ENCODE results near the gene NMNAT2. TPM values are rescaled to one million over a fixed set of nuclear protein-coding genes. Genes with fewer than 3 reads are reported as not detected.

The NMNAT2 gene
- total and polyA plus RNA-seq, 2 experiments from 2014 or later: 3.6 to 10.0 TPM

DNA sequence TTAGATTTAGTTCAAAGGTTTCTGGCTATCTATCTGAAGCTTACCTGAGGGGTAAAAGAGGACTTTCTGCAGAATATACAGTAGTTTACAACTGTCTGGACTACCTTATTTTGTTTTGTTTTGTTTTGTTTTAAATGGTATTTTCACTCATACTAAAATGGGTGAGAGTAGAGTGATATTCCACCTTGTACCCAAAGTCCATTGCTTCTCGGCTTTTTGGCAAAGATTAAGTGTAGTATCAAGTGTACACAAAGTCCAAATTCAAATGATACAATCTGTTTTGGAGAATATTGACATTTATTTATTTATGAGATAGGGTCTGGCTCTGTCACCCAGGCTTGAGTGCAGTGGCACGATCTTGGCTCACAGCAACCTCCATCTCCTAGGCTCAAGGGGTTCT lies 42.4 kb upstream of the NMNAT2 start:
- Mint-ChIP-seq H3K27ac (peak overlapping the region; percentile 48; the same call in 1 of the 2 replicates), H3K9me3 (peaks cover 3% of the 10 kb centered on the region; the same call in 2 of the 3 replicates), H3K4me3 (no peak overlapping the region), H3K36me3 (ENCODE audit: low read depth) (peaks cover 4% of the 10 kb centered on the region; the same call in 1 of the 3 replicates), H3K4me1 (peaks cover 30% of the 10 kb centered on the region), H3K27me3 (ENCODE audit: insufficient read depth, low read depth, poor library complexity) (peaks cover 13% of the 10 kb centered on the region)
- ATAC-seq (no peak), DNase-seq (ENCODE audit: low spot score) (no peak)
- H3K79me2 ChIP-seq (replicated peaks; ENCODE audit: insufficient read depth): no peaks in the 10 kb centered on the region
- H3K27me3 ChIP-seq (ENCODE audit: insufficient read depth): no peaks in the 10 kb centered on the region
- 0 out of 2 replicates have a peak, but pooled peaks cover 4% of the 10 kb centered on the region for H3K9me2 ChIP-seq (ENCODE audit: insufficient read depth)
- peak overlapping the region; percentile 6 for H3K4me2 ChIP-seq
- H3K4me3 ChIP-seq: no peak overlapping the region
- H3K27ac ChIP-seq (ENCODE audit: low read depth): peak overlapping the region; percentile 89
- no peaks in the 10 kb centered on the region for H3K36me3 ChIP-seq (ENCODE audit: insufficient read depth)
- TF ChIP-seq ZNF114 (CRISPR knock-in tag; IDR thresholded peaks at IDR 0.05): no peak
- no peak for TF ChIP-seq NANOG (IDR thresholded peaks at IDR 0.05; ENCODE audit: borderline replicate concordance)
- TF ChIP-seq, protein P1, sequence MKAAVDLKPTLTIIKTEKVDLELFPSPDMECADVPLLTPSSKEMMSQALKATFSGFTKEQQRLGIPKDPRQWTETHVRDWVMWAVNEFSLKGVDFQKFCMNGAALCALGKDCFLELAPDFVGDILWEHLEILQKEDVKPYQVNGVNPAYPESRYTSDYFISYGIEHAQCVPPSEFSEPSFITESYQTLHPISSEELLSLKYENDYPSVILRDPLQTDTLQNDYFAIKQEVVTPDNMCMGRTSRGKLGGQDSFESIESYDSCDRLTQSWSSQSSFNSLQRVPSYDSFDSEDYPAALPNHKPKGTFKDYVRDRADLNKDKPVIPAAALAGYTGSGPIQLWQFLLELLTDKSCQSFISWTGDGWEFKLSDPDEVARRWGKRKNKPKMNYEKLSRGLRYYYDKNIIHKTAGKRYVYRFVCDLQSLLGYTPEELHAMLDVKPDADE (IDR thresholded peaks at IDR 0.05): no peak
- TF ChIP-seq STAT1 (IDR thresholded peaks at IDR 0.05; ENCODE audit: unreplicated experiment): no peak
- no peak for TF ChIP-seq ZNF331 (CRISPR knock-in tag; IDR thresholded peaks at IDR 0.05; ENCODE audit: low read depth)
- TF ChIP-seq POLR2AphosphoS5 (IDR thresholded peaks at IDR 0.05; ENCODE audit: low read depth): no peak
- no peak for TF ChIP-seq EZH2phosphoT487 (IDR thresholded peaks at IDR 0.05; ENCODE audit: unreplicated experiment)
- TF ChIP-seq, protein P2, sequence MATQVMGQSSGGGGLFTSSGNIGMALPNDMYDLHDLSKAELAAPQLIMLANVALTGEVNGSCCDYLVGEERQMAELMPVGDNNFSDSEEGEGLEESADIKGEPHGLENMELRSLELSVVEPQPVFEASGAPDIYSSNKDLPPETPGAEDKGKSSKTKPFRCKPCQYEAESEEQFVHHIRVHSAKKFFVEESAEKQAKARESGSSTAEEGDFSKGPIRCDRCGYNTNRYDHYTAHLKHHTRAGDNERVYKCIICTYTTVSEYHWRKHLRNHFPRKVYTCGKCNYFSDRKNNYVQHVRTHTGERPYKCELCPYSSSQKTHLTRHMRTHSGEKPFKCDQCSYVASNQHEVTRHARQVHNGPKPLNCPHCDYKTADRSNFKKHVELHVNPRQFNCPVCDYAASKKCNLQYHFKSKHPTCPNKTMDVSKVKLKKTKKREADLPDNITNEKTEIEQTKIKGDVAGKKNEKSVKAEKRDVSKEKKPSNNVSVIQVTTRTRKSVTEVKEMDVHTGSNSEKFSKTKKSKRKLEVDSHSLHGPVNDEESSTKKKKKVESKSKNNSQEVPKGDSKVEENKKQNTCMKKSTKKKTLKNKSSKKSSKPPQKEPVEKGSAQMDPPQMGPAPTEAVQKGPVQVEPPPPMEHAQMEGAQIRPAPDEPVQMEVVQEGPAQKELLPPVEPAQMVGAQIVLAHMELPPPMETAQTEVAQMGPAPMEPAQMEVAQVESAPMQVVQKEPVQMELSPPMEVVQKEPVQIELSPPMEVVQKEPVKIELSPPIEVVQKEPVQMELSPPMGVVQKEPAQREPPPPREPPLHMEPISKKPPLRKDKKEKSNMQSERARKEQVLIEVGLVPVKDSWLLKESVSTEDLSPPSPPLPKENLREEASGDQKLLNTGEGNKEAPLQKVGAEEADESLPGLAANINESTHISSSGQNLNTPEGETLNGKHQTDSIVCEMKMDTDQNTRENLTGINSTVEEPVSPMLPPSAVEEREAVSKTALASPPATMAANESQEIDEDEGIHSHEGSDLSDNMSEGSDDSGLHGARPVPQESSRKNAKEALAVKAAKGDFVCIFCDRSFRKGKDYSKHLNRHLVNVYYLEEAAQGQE (IDR thresholded peaks at IDR 0.05; ENCODE audit: unreplicated experiment): no peak
- no peaks in the 10 kb centered on the region for H3F3A ChIP-seq (replicated peaks; ENCODE audit: low read depth)
- H4K20me1 ChIP-seq (replicated peaks; ENCODE audit: insufficient read depth): no peaks in the 10 kb centered on the region
- H2AFZ ChIP-seq: 0 out of 2 replicates have a peak overlapping the region, but pooled peaks have one; percentile 24
- H3K4me1 ChIP-seq (ENCODE audit: insufficient read depth): peaks cover 24% of the 10 kb centered on the region; the same call in 1 of the 2 replicates

DNA sequence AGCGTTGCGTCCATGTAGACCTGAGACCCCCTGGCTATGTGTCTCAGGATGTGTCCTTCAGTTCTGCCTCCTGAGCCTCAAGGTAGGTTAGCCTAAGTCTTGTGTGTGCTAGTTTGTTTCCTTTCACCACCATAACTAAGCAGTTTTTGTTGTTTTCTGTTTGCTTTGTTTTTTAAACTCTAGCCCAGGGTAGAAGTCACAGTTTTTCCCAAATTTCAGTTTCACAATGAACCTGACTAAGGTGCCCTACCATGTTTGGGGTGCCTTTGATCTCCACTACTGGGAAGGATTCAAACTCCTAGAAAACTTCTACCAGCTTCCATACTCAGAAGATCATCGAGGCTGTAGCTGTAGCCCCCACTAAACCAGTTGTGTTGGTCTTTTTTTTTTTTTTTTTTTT lies 39.3 kb upstream of the NMNAT2 start:
- H3K9me2 ChIP-seq (ENCODE audit: insufficient read depth): no peaks in the 10 kb centered on the region
- H3K27ac Mint-ChIP-seq: no peak overlapping the region
- TF ChIP-seq JUNB (IDR thresholded peaks at IDR 0.05; ENCODE audit: unreplicated experiment) (no peak), EZH2 (IDR thresholded peaks at IDR 0.05; ENCODE audit: low read depth, unreplicated experiment) (no peak), CREB1 (CRISPR knock-in tag; IDR thresholded peaks at IDR 0.05; ENCODE audit: low read depth) (no peak), STAT1 (IDR thresholded peaks at IDR 0.05; ENCODE audit: unreplicated experiment) (no peak), POLR2AphosphoS5 (IDR thresholded peaks at IDR 0.05; ENCODE audit: low read depth) (no peak), EZH2phosphoT487 (IDR thresholded peaks at IDR 0.05; ENCODE audit: unreplicated experiment) (no peak), ZNF114 (CRISPR knock-in tag; IDR thresholded peaks at IDR 0.05) (no peak)
- TF ChIP-seq, protein P1 (IDR thresholded peaks at IDR 0.05): no peak
- TF ChIP-seq, protein P3, sequence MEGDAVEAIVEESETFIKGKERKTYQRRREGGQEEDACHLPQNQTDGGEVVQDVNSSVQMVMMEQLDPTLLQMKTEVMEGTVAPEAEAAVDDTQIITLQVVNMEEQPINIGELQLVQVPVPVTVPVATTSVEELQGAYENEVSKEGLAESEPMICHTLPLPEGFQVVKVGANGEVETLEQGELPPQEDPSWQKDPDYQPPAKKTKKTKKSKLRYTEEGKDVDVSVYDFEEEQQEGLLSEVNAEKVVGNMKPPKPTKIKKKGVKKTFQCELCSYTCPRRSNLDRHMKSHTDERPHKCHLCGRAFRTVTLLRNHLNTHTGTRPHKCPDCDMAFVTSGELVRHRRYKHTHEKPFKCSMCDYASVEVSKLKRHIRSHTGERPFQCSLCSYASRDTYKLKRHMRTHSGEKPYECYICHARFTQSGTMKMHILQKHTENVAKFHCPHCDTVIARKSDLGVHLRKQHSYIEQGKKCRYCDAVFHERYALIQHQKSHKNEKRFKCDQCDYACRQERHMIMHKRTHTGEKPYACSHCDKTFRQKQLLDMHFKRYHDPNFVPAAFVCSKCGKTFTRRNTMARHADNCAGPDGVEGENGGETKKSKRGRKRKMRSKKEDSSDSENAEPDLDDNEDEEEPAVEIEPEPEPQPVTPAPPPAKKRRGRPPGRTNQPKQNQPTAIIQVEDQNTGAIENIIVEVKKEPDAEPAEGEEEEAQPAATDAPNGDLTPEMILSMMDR (conservative IDR thresholded peaks at IDR 0.05; ENCODE audit: low read depth in 2 of 2): no peak

More for the DNA sequence above, 39.3 kb upstream of the NMNAT2 start:
- Histone ChIP-seq H3K27me3 (ENCODE audit: insufficient read depth) (no peaks in the 10 kb centered on the region), H3K4me2 (no peak overlapping the region), H2AFZ (peak overlapping the region; percentile 69; the same call in 1 of the 2 replicates), H3K79me2 (replicated peaks; ENCODE audit: insufficient read depth) (no peaks in the 10 kb centered on the region), H3F3A (replicated peaks; ENCODE audit: low read depth) (no peaks in the 10 kb centered on the region), H3K27ac (ENCODE audit: low read depth) (no peak overlapping the region), H3K36me3 (ENCODE audit: insufficient read depth) (no peaks in the 10 kb centered on the region), H3K4me3 (no peak overlapping the region), H4K20me1 (replicated peaks; ENCODE audit: insufficient read depth) (no peaks in the 10 kb centered on the region), H3K4me1 (ENCODE audit: insufficient read depth) (peaks cover 17% of the 10 kb centered on the region; the same call in 1 of the 2 replicates)
- DNase-seq (ENCODE audit: low spot score) (no peak), ATAC-seq (no peak)
- Mint-ChIP-seq H3K4me1 (peaks cover 22% of the 10 kb centered on the region), H3K36me3 (ENCODE audit: low read depth) (peaks cover 4% of the 10 kb centered on the region; the same call in 1 of the 3 replicates), H3K27me3 (ENCODE audit: insufficient read depth, low read depth, poor library complexity) (peaks cover 13% of the 10 kb centered on the region), H3K4me3 (no peak overlapping the region), H3K9me3 (peaks cover 3% of the 10 kb centered on the region; the same call in 2 of the 3 replicates)
